ENCODE data around the gene SNTG2.

SNTG2 gene

GRCh38 chr2:1147873-1148612 lies 197.4 kb downstream of the SNTG2 start:
- DNase-seq (ENCODE audit: low read depth in 3 of 3), result no peak

GRCh38 chr2:1150724-1151511 lies 200.3 kb downstream of the SNTG2 start:
- no peak for DNase-seq (ENCODE audit: low read depth in 3 of 3)

GRCh38 chr2:1152375-1152774 lies 201.7 kb downstream of the SNTG2 start:
- DNase-seq (ENCODE audit: low read depth in 3 of 3), result no peak

GRCh38 chr2:1153920-1154319 lies 203.3 kb downstream of the SNTG2 start:
- no peak for DNase-seq (ENCODE audit: low read depth in 3 of 3)

GRCh38 chr2:1154710-1155594 lies 204.3 kb downstream of the SNTG2 start:
- no peak for DNase-seq (ENCODE audit: low read depth in 3 of 3)

GRCh38 chr2:1156059-1156458 lies 205.4 kb downstream of the SNTG2 start:
- DNase-seq (ENCODE audit: low read depth in 3 of 3), result no peak

GRCh38 chr2:1156531-1156930 lies 205.9 kb downstream of the SNTG2 start:
- DNase-seq (ENCODE audit: low read depth in 3 of 3), result no peak

GRCh38 chr2:1157107-1157506 lies 206.5 kb downstream of the SNTG2 start:
- no peak for DNase-seq (ENCODE audit: low read depth in 3 of 3)

GRCh38 chr2:1159013-1159412 lies 208.4 kb downstream of the SNTG2 start:
- no peak for DNase-seq (ENCODE audit: low read depth in 3 of 3)

- no peak for DNase-seq (ENCODE audit: low read depth in 3 of 3)
These were observed 211.6 kb downstream of the SNTG2 start for GRCh38 chr2:1162246-1162645.

GRCh38 chr2:1162768-1163584 lies 212.3 kb downstream of the SNTG2 start:
- peak in 1 of 3 donors; percentile 24 for DNase-seq (ENCODE audit: low read depth in 3 of 3)

- no peak for DNase-seq (ENCODE audit: low read depth in 3 of 3)
These were observed 216.3 kb downstream of the SNTG2 start for GRCh38 chr2:1166976-1167375.

GRCh38 chr2:1168846-1169245 lies 218.2 kb downstream of the SNTG2 start:
- DNase-seq (ENCODE audit: low read depth in 3 of 3), result no peak

- DNase-seq (ENCODE audit: low read depth in 3 of 3), result no peak
These were observed 218.8 kb downstream of the SNTG2 start for GRCh38 chr2:1169291-1169949.

- DNase-seq (ENCODE audit: low read depth in 3 of 3), result no peak
These were observed 219.6 kb downstream of the SNTG2 start for GRCh38 chr2:1170241-1170640.

GRCh38 chr2:1170711-1171110 lies 220.1 kb downstream of the SNTG2 start:
- no peak for DNase-seq (ENCODE audit: low read depth in 3 of 3)

GRCh38 chr2:1173528-1173927 lies 222.9 kb downstream of the SNTG2 start:
- DNase-seq (ENCODE audit: low read depth in 3 of 3), result no peak

- no peak for DNase-seq (ENCODE audit: low read depth in 3 of 3)
These were observed 231.2 kb downstream of the SNTG2 start for GRCh38 chr2:1181893-1182292.

- DNase-seq (ENCODE audit: low read depth in 3 of 3), result no peak
These were observed 232.7 kb downstream of the SNTG2 start for GRCh38 chr2:1183300-1183699.

GRCh38 chr2:1186421-1186820 lies 235.8 kb downstream of the SNTG2 start:
- no peak for DNase-seq (ENCODE audit: low read depth in 3 of 3)

- DNase-seq (ENCODE audit: low read depth in 3 of 3), result no peak
These were observed 236.5 kb downstream of the SNTG2 start for GRCh38 chr2:1187189-1187588.
